K562 (cell line): ENCODE data around the gene MECR. TPM values are rescaled to one million over a fixed set of nuclear protein-coding genes. Genes with fewer than 3 reads are reported as not detected.

Experiments
- ATAC-seq: fragments of 200-7000 bp; cut with Tn5 transposase; 3 replicates; pipeline ENCODE4 v1.9.1; 2020; ENCODE audit warnings: moderate library complexity
- BruUV-seq: library from RNA; stranded (reverse); fragments of 400-500 nt; replicated peaks from 2 replicates; lab custom pipeline; 2021; lab: Mats Ljungman, UMichigan
- CTCF ChIA-PET: fragments of 300-600 bp; formaldehyde crosslinking; extraction: SDS; loops from one replicate; lab custom pipeline; 2021; ENCODE audit warnings: low intra/inter-chr PET ratio; lab: Yijun Ruan, JAX
- POLR2A ChIA-PET: fragments of 300-600, 350-650 bp; sonication (Branson Sonifier 250); formaldehyde crosslinking; extraction: SDS; loops from one replicate; lab custom pipeline; 2021; ENCODE audit warnings: antibody characterized with exemption, inconsistent platforms; lab: Yijun Ruan, JAX
- DNase-seq, 4 experiments: peaks; one replicate each; pipeline versions ENCODE4 v3.0.0 to v3.0.0-alpha.2; 2011 to 2018; ENCODE audit warnings: low spot score in 3 of 4, mixed read lengths in 3 of 4; ENCODE audit errors: extremely low read depth in 1 of 4
- FAIRE-seq: peaks from 2 replicates; lab custom pipeline; 2011; peaks lifted over from hg19 to GRCh38; lab: Jason Lieb, UNC
- H2AFZ ChIP-seq: 2 replicates; pipeline ENCODE4 v1.6.0; 2011; ENCODE audit warnings: low read depth, low read length, control low read depth, inconsistent platforms
- H3K27ac ChIP-seq: fragments of 200-600 bp; 3 replicates; pipeline ENCODE4 v1.8.0; 2011; ENCODE audit warnings: low read depth, mild to moderate bottlenecking, control low read depth, inconsistent platforms, low read length, moderate library complexity, mixed read lengths; ENCODE audit errors: extremely low read depth
- H3K27me3 ChIP-seq, 2 experiments: fragments of 300-600 bp in 1 of 2; 2 replicates in 1 of 2; 3 replicates in 1 of 2; pipeline versions ENCODE4 v1.6.0 to v1.8.0; 2011; ENCODE audit warnings: inconsistent platforms in 2 of 2, low read length in 2 of 2, mild to moderate bottlenecking in 1 of 2, mixed read lengths in 1 of 2, moderate library complexity in 1 of 2; ENCODE audit not compliant: control insufficient read depth in 2 of 2, insufficient read depth in 2 of 2
- H3K36me3 ChIP-seq: fragments of 300-600 bp; 3 replicates; pipeline ENCODE4 v1.8.0; 2011; ENCODE audit warnings: mild to moderate bottlenecking, low read length, inconsistent platforms; ENCODE audit not compliant: control insufficient read depth, insufficient read depth
- H3K4me1 ChIP-seq, 2 experiments: fragments of 200-600 bp in 1 of 2; replicated peaks in 1 of 2; 2 replicates in 1 of 2; 3 replicates in 1 of 2; pipeline versions ENCODE4 v1.5.1 to v1.8.0; 2011; ENCODE audit warnings: inconsistent platforms in 2 of 2, low read length in 2 of 2, mild to moderate bottlenecking in 1 of 2, mixed read lengths in 1 of 2, moderate library complexity in 1 of 2; ENCODE audit not compliant: control insufficient read depth in 2 of 2, insufficient read depth in 2 of 2
- H3K4me2 ChIP-seq: 2 replicates; pipeline ENCODE4 v1.6.1; 2011; ENCODE audit warnings: low read length, control low read depth, inconsistent platforms, mixed read lengths; ENCODE audit not compliant: insufficient read depth
- H3K4me3 ChIP-seq: fragments of 200-600 bp; sonication (generic), shearing (Covaris generic); 2 replicates; pipeline ENCODE4 v1.5.1; 2016; ENCODE audit warnings: control low read depth, inconsistent platforms
- H3K79me2 ChIP-seq: fragments of 200-600 bp; 3 replicates; pipeline ENCODE4 v1.8.0; 2011; ENCODE audit warnings: low read length, inconsistent platforms; ENCODE audit not compliant: control insufficient read depth, insufficient read depth
- H3K9ac ChIP-seq, 2 experiments: 2 replicates each; pipeline versions ENCODE4 v1.6.0 to v1.6.1; 2011; ENCODE audit warnings: low read depth in 2 of 2, low read length in 2 of 2, control low read depth in 1 of 2, inconsistent platforms in 1 of 2, mild to moderate bottlenecking in 1 of 2, mixed read lengths in 1 of 2; ENCODE audit not compliant: insufficient read depth in 1 of 2
- H3K9me1 ChIP-seq: one replicate; pipeline ENCODE4 v1.6.0; 2011; ENCODE audit warnings: inconsistent platforms, mild to moderate bottlenecking, low read length, moderate library complexity; ENCODE audit not compliant: control insufficient read depth, insufficient read depth
- H3K9me3 ChIP-seq: replicated peaks from 2 replicates; pipeline ENCODE4 v1.5.1; 2011; ENCODE audit warnings: low read depth, low read length, inconsistent platforms; ENCODE audit not compliant: control insufficient read depth, insufficient read depth
- H4K20me1 ChIP-seq: replicated peaks from 2 replicates; pipeline ENCODE4 v1.6.1; 2011; ENCODE audit warnings: low read length, inconsistent platforms, mixed read lengths; ENCODE audit not compliant: control insufficient read depth, insufficient read depth
- CXXC5 ChIP-seq: fragments of 250-450 bp; sonication (Bioruptor Pico); IDR thresholded peaks from 2 replicates; pipeline ENCODE4 v1.8.0; 2022; ENCODE audit warnings: inconsistent platforms, mild to moderate bottlenecking, moderate library complexity
- FIP1L1 ChIP-seq: fragments of 200-400 bp; formaldehyde crosslinking; IDR thresholded peaks from 2 replicates; pipeline ENCODE4 v1.6.1; 2018; ENCODE audit warnings: mild to moderate bottlenecking, low read depth, low read length; ENCODE audit not compliant: poor library complexity, severe bottlenecking
- HNRNPLL ChIP-seq: fragments of 200-400 bp; formaldehyde crosslinking; IDR thresholded peaks from 2 replicates; pipeline ENCODE4 v1.6.1; 2017; ENCODE audit warnings: low read length, low read depth, mild to moderate bottlenecking; ENCODE audit not compliant: poor library complexity, severe bottlenecking
- IRF1 ChIP-seq: sonication (generic); formaldehyde crosslinking; IDR thresholded peaks from 2 replicates; pipeline ENCODE4 v1.8.0; 2022; ENCODE audit warnings: missing genetic modification reagents, mild to moderate bottlenecking, borderline replicate concordance
- KLF6 ChIP-seq: fragments of 250-450 bp; sonication (Bioruptor Pico); IDR thresholded peaks from 2 replicates; pipeline ENCODE4 v1.4.0; 2020; ENCODE audit warnings: mild to moderate bottlenecking, moderate library complexity, borderline replicate concordance
- MAFF ChIP-seq: IDR thresholded peaks from 2 replicates; pipeline ENCODE4 v1.6.1; 2012; ENCODE audit warnings: low read length, improper control_type of control experiment
- MBD2 ChIP-seq: sonication (generic); IDR thresholded peaks from 2 replicates; pipeline ENCODE4 v1.6.1; 2016; ENCODE audit warnings: low read depth, borderline replicate concordance
- MCM3 ChIP-seq: fragments of 450-650 bp; IDR thresholded peaks from 2 replicates; pipeline ENCODE4 v1.6.1; 2016
- NR0B1 ChIP-seq: fragments of 450-650 bp; IDR thresholded peaks from one replicate; pipeline ENCODE4 v1.6.1; 2018; ENCODE audit warnings: mild to moderate bottlenecking, moderate library complexity; ENCODE audit not compliant: partially characterized antibody
- PCBP1 ChIP-seq: fragments of 200-400 bp; formaldehyde crosslinking; IDR thresholded peaks from 2 replicates; pipeline ENCODE4 v1.6.1; 2018; ENCODE audit warnings: mild to moderate bottlenecking, low read depth, low read length; ENCODE audit not compliant: poor library complexity, severe bottlenecking
- PHF21A ChIP-seq: fragments of 450-650 bp; IDR thresholded peaks from 2 replicates; pipeline ENCODE4 v1.6.1; 2017; ENCODE audit warnings: low read depth, borderline replicate concordance
- TOE1 ChIP-seq, 2 experiments: fragments of 450-650 bp in 1 of 2; sonication (generic) in 1 of 2; formaldehyde crosslinking in 1 of 2; IDR thresholded peaks; 2 replicates each; pipeline versions ENCODE4 v1.7.1 to v1.8.0; 2016 to 2022; ENCODE audit warnings: borderline replicate concordance in 2 of 2, mild to moderate bottlenecking in 2 of 2, antibody characterized with exemption in 1 of 2, inconsistent platforms in 1 of 2, low read depth in 1 of 2, missing genetic modification reagents in 1 of 2, moderate library complexity in 1 of 2
- ZBTB5 ChIP-seq: fragments of 450-650 bp; IDR thresholded peaks from 2 replicates; pipeline ENCODE4 v1.6.1; 2017; ENCODE audit warnings: antibody characterized with exemption
- ZNF174 ChIP-seq: fragments of 250-450 bp; sonication (Bioruptor Pico); IDR thresholded peaks from 2 replicates; pipeline ENCODE4 v1.4.0; 2020; ENCODE audit warnings: mild to moderate bottlenecking
- ZNF707 ChIP-seq: fragments of 250-450 bp; sonication (Bioruptor Pico); conservative IDR thresholded peaks from 2 replicates; pipeline ENCODE4 v1.8.0; 2022; ENCODE audit warnings: inconsistent platforms, mild to moderate bottlenecking, moderate library complexity
- WGBS: fragments of 100-300 bp; shearing (Covaris generic); methylation state at CpG from one replicate; pipeline ENCODE4 v1.1.6; 2016; ENCODE audit warnings: low coverage, mixed read lengths; ENCODE audit not compliant: insufficient coverage; ENCODE audit errors: missing lambda C conversion rate; 5-methylcytosine and 5-hydroxymethylcytosine counted together
- in situ Hi-C: fragments of 300-500 bp; cut with MboI; formaldehyde crosslinking; loops from 4 replicates; pipeline ENCODE4 v1.15.0; 2018; ENCODE audit warnings: inconsistent platforms, mixed read lengths
- intact Hi-C: fragments of 100-400 bp; cut with micrococcal nuclease; formaldehyde crosslinking; loops from 2 replicates; pipeline ENCODE4 v1.14.2; 2022
- polyA plus RNA-seq, 8 experiments: library from polyadenylated mRNA; depleted of rRNA in 4 of 8; stranded (reverse) in 5 of 8; unstranded in 3 of 8; fragments of >200 nt; fragmentation: Nextera tagmentation in 2 of 8; fragmentation: Illumina TruSeq in 1 of 8; extraction: Ambion mirVana in 2 of 8; extraction: Trizol in 1 of 8; gene quantifications; 2 replicates each; pipeline versions ENCODE4 v1.2.1 to v1.2.3, GENCODE V29; 2011 to 2014; ENCODE audit warnings: inconsistent platforms in 1 of 8, missing spikeins in 1 of 8
- total RNA-seq, 7 experiments: library from RNA; depleted of rRNA in 6 of 7; stranded (reverse); fragments of >200 nt in 6 of 7; fragmentation: Illumina TruSeq in 2 of 7; extraction: Trizol in 2 of 7; gene quantifications; 2 replicates each; pipeline versions ENCODE4 v1.2.1 to v1.2.3, GENCODE V29; 2011 to 2021; ENCODE audit warnings: low replicate concordance in 1 of 7

MECR gene
- total and polyA plus RNA-seq, 9 of the 15 experiments (the other 6 are each of a cell fraction or from before 2014, with no cell fraction given) = 10.4 to 58.6 (median 42.9) TPM

DNA sequence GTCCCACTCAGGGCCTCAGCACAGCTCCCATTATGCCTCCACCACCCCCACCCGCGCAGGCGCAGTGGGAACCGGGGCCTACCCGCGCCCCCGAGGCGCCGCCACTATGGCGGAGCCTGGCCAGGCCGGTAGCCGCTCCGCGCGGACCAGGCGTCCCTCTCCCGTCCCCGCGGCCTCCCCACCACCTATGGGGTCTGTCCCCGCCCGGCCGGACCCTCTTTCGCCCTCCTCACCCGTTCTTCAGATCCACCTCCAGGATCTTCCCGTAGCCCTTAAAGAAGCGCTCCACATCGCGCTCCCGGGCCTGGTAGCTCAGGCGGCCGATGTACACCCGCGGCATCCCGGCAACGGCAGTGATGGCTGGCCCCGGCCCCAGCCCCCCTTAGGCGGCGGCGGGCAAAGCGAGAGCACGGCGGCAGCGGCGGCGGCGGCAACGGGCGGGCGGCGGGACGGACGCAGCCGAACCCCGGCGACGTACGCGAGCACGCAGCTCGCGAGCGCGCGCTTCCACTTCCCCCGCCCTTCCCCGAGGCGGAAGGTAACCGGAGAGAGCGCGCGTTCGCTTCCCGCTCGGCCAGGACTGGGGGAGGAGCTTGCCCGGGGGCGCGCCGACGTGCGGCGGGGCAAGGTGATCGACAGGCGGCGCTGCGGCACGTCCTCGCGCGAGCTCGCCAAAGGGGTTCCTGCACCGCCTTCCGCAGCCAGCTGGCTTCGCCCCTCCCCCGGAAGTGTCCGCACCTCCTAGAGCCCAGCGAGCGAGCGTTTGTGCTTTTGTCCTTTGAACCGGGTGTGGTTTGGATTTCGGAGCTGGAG lies 49.1 kb downstream of the MECR start, which contains the start of gene SRSF4:
SRSF4 (minus strand) TSS at position 488 of the 813 bp plus-strand sequence; CDS start at position 340, 148 bp downstream.
- Histone ChIP-seq H3K4me2 (peak within 1 kb of the TSS; percentile 97), H3K9me1 (peaks cover 4% of the 10 kb centered on the region), H3K79me2 (peaks cover 51% of the 10 kb centered on the region), H2AFZ (peak within 1 kb of the TSS; percentile 91), H3K4me1 (peaks cover 20 to 32% of the 10 kb centered on the region in 2 experiments), H3K9ac (peak within 1 kb of the TSS; percentile 97 to 100), H3K27ac (peak within 1 kb of the TSS; percentile 100), H4K20me1 (peaks cover 33% of the 10 kb centered on the region; the same call in 1 of the 2 replicates), H3K9me3 (no peaks in the 10 kb centered on the region), H3K4me3 (peak within 1 kb of the TSS; percentile 95), H3K36me3 (peaks cover 42% of the 10 kb centered on the region), H3K27me3 (no peaks in the 10 kb centered on the region)
- CTCF ChIA-PET = interaction anchor here (0.6 to 1.7 kb wide), 4 partner anchors 16 to 299 kb away, joined by 3 to 9 read pairs (median 4); no protein-coding TSS in a partner anchor
- no TSS peak for BruUV-seq
- under 1% methylated on average over 76 of the region's 100 CpGs for WGBS
- POLR2A ChIA-PET = interaction anchor here (0.6 to 7.6 kb wide), 28 partner anchors 14 to 986 kb away, joined by 3 to 129 read pairs (median 4); partner anchors contain the start of gene RNU11
- ATAC-seq (peak; percentile 92), FAIRE-seq (peak; percentile 94), DNase-seq (peak; percentile 98 to 100 (median 98))
- in situ Hi-C loops (loop anchor here (10.0 kb wide), 1 partner anchor 397 kb away; no protein-coding TSS in a partner anchor), intact Hi-C loops (loop anchor here (1.0 to 10.0 kb wide), 3 partner anchors 21 to 537 kb away; partner anchors contain the start of genes RNU11 and TAF12)
- TF ChIP-seq ZNF707 (CRISPR knock-in tag) = no peak; the same call in 1 of the 2 replicates
- TF ChIP-seq CXXC5 (CRISPR knock-in tag) = peak; percentile 98
- TF ChIP-seq NR0B1 = no peak
- TF ChIP-seq PCBP1 = peak; percentile 54
- TF ChIP-seq TOE1 (IDR thresholded peaks at IDR 0.05; ENCODE audit: borderline replicate concordance) = peak; percentile 19; the same call in 1 of the 2 replicates
- TF ChIP-seq TOE1 (CRISPR knock-in tag; IDR thresholded peaks at IDR 0.05; ENCODE audit: borderline replicate concordance, low read depth) = peak; percentile 57; the same call in 1 of the 2 replicates
- peak; percentile 60 for TF ChIP-seq HNRNPLL
- TF ChIP-seq ZNF174 (CRISPR knock-in tag) = no peak
- peak; percentile 83 for TF ChIP-seq FIP1L1
- no peak for TF ChIP-seq MCM3
- TF ChIP-seq MAFF = no peak
- TF ChIP-seq KLF6 (CRISPR knock-in tag) = peak; percentile 88; the same call in 1 of the 2 replicates
- peak; percentile 26; the same call in 1 of the 2 replicates for TF ChIP-seq MBD2
- no peak for TF ChIP-seq ZBTB5
- TF ChIP-seq PHF21A = no peak
- no peak for TF ChIP-seq IRF1 (CRISPR knock-in tag)
